Osteoblast (primary cell): ENCODE measurements around the gene HIRA. TPM values are rescaled to one million over a fixed set of nuclear protein-coding genes. Genes with fewer than 3 reads are reported as not detected.

ENCODE experiments used
- DNase-seq: peaks from one replicate; pipeline ENCODE4 v3.0.0; 2011; ENCODE audit warnings: low spot score, mixed read lengths; ENCODE audit not compliant: insufficient read length; ENCODE audit errors: missing footprints
- H2AFZ ChIP-seq: 2 replicates; pipeline ENCODE4 v1.6.0; 2011; ENCODE audit warnings: mild to moderate bottlenecking, low read length
- H3K27ac ChIP-seq: 2 replicates; pipeline ENCODE4 v1.5.1; 2011; ENCODE audit warnings: mild to moderate bottlenecking, low read depth, low read length, moderate library complexity
- H3K27me3 ChIP-seq: 2 replicates; pipeline ENCODE4 v1.6.0; 2012; ENCODE audit warnings: mild to moderate bottlenecking, control low read depth, inconsistent platforms, low read length, moderate library complexity; ENCODE audit not compliant: insufficient read depth
- H3K36me3 ChIP-seq: 2 replicates; pipeline ENCODE4 v1.5.1; 2011; ENCODE audit warnings: mild to moderate bottlenecking, low read length, control low read depth, moderate library complexity; ENCODE audit not compliant: insufficient read depth
- H3K4me1 ChIP-seq: 2 replicates; pipeline ENCODE4 v1.5.1; 2011; ENCODE audit warnings: mild to moderate bottlenecking, low read length, control low read depth, moderate library complexity; ENCODE audit not compliant: insufficient read depth
- H3K4me2 ChIP-seq: 2 replicates; pipeline ENCODE4 v1.6.0; 2011; ENCODE audit warnings: mild to moderate bottlenecking, low read length; ENCODE audit not compliant: insufficient read depth
- H3K4me3 ChIP-seq: fragments of 200-600 bp; sonication (generic); 3 replicates; pipeline ENCODE4 v1.5.1; 2012; ENCODE audit warnings: mild to moderate bottlenecking, low read length, inconsistent platforms; ENCODE audit not compliant: insufficient read depth
- H3K79me2 ChIP-seq: 2 replicates; pipeline ENCODE4 v1.6.0; 2012; ENCODE audit warnings: mild to moderate bottlenecking, low read length, control low read depth, inconsistent platforms; ENCODE audit not compliant: insufficient read depth
- H3K9me3 ChIP-seq: 2 replicates; pipeline ENCODE4 v1.5.1; 2011; ENCODE audit warnings: low read depth, low read length, control low read depth
- H4K20me1 ChIP-seq: 2 replicates; pipeline ENCODE4 v1.6.0; 2012; ENCODE audit warnings: mild to moderate bottlenecking, low read length, control low read depth; ENCODE audit not compliant: insufficient read depth
- CTCF ChIP-seq: IDR thresholded peaks from 2 replicates; pipeline ENCODE4 v1.5.1; 2011; ENCODE audit warnings: mild to moderate bottlenecking, low read depth, low read length, moderate library complexity; ENCODE audit errors: extremely low read depth
- total RNA-seq: library from RNA; depleted of rRNA; stranded (reverse); fragments of >200 nt; gene quantifications from 2 replicates; pipeline ENCODE4 v1.2.3, GENCODE V29; 2012

The HIRA gene
- total RNA-seq, 1 donor: 22.1 TPM

- no peaks in the 10 kb centered on the region for H3K4me1 ChIP-seq
- no peaks in the 10 kb centered on the region for H3K27me3 ChIP-seq
- TF ChIP-seq CTCF: no peak
- H3K36me3 ChIP-seq: peaks cover 72% of the 10 kb centered on the region
- H3K4me3 ChIP-seq: no peak overlapping the region
- no peaks in the 10 kb centered on the region for H3K9me3 ChIP-seq
- DNase-seq: no peak
- H4K20me1 ChIP-seq: no peaks in the 10 kb centered on the region
- H3K79me2 ChIP-seq: no peaks in the 10 kb centered on the region
- H2AFZ ChIP-seq: no peak overlapping the region
- H3K27ac ChIP-seq: no peak overlapping the region
- H3K4me2 ChIP-seq: no peak overlapping the region
These were observed 49.3 kb downstream of the HIRA start for GRCh38 chr22:19382240-19382639.

GRCh38 chr22:19378344-19378674 lies 53.2 kb downstream of the HIRA start:
- H3K36me3 ChIP-seq: peaks cover 71% of the 10 kb centered on the region

GRCh38 chr22:19377565-19378343 lies 53.8 kb downstream of the HIRA start:
- Histone ChIP-seq H2AFZ (no peak overlapping the region), H3K4me3 (no peak overlapping the region), H3K36me3 (peaks cover 71% of the 10 kb centered on the region), H4K20me1 (peaks cover 8% of the 10 kb centered on the region), H3K27ac (no peak overlapping the region), H3K79me2 (no peaks in the 10 kb centered on the region), H3K9me3 (no peaks in the 10 kb centered on the region), H3K4me1 (no peaks in the 10 kb centered on the region), H3K4me2 (no peak overlapping the region), H3K27me3 (no peaks in the 10 kb centered on the region)
- TF ChIP-seq CTCF: no peak
- DNase-seq: no peak

More at GRCh38 chr22:19378344-19378674, 53.2 kb downstream of the HIRA start:
- Histone ChIP-seq H2AFZ (no peak overlapping the region), H3K27me3 (no peaks in the 10 kb centered on the region), H3K9me3 (no peaks in the 10 kb centered on the region), H3K79me2 (no peaks in the 10 kb centered on the region), H3K4me3 (no peak overlapping the region), H3K27ac (no peak overlapping the region), H3K4me1 (no peaks in the 10 kb centered on the region), H4K20me1 (peaks cover 8% of the 10 kb centered on the region), H3K4me2 (no peak overlapping the region)
- no peak for DNase-seq
- TF ChIP-seq CTCF: no peak

- H3K36me3 ChIP-seq: peaks cover 66% of the 10 kb centered on the region
- TF ChIP-seq CTCF: no peak
- no peaks in the 10 kb centered on the region for H3K79me2 ChIP-seq
These were observed 54.6 kb downstream of the HIRA start for GRCh38 chr22:19376971-19377370.

More at GRCh38 chr22:19376971-19377370, 54.6 kb downstream of the HIRA start:
- no peak overlapping the region for H3K4me3 ChIP-seq
- no peak overlapping the region for H3K27ac ChIP-seq
- H3K4me2 ChIP-seq: no peak overlapping the region
- no peaks in the 10 kb centered on the region for H3K4me1 ChIP-seq
- H3K27me3 ChIP-seq: no peaks in the 10 kb centered on the region
- DNase-seq: no peak
- peaks cover 8% of the 10 kb centered on the region for H4K20me1 ChIP-seq
- no peak overlapping the region for H2AFZ ChIP-seq
- H3K9me3 ChIP-seq: no peaks in the 10 kb centered on the region
